Testis (tissue), 2 donors: Measurements from ENCODE around the gene SRPRA.

Experiments
- CTCF ChIP-seq, 3 experiments: fragments of 450-650 bp in 2 of 3; fragments of 200-600 bp in 1 of 3; sonication (generic) in 1 of 3; IDR thresholded peaks; one replicate each; pipeline ENCODE4 v1.5.1; 2016 to 2019; ENCODE audit warnings: antibody characterized with exemption in 3 of 3, mild to moderate bottlenecking in 2 of 3, moderate library complexity in 1 of 3
- POLR2A ChIP-seq: fragments of 450-650 bp; IDR thresholded peaks from one replicate; pipeline ENCODE4 v1.6.1; 2017; ENCODE audit warnings: antibody characterized with exemption, mild to moderate bottlenecking, moderate library complexity

- TF ChIP-seq CTCF (IDR thresholded peaks at IDR 0.05) (no peak), POLR2A (no peak)
Observed at GRCh38 chr11:126281245-126281644, 12.6 kb upstream of the SRPRA start.
